ENCODE data around the gene EFCAB6.

Gene EFCAB6

GRCh38 chr22:43497956-43498855 is 313.9 kb downstream of the EFCAB6 start:
- no peak for DNase-seq

- DNase-seq = no peak
Measured at GRCh38 chr22:43493297-43493696, 318.8 kb downstream of the EFCAB6 start.

- DNase-seq = no peak
Measured at GRCh38 chr22:43491737-43492136, 320.4 kb downstream of the EFCAB6 start.

GRCh38 chr22:43491177-43491576 is 320.9 kb downstream of the EFCAB6 start:
- no peak for DNase-seq

- no peak for DNase-seq
Measured at GRCh38 chr22:43490311-43490710, 321.8 kb downstream of the EFCAB6 start.

- DNase-seq = no peak
Measured at GRCh38 chr22:43488937-43489336, 323.2 kb downstream of the EFCAB6 start.

- DNase-seq = no peak
Measured at GRCh38 chr22:43488031-43488866, 323.9 kb downstream of the EFCAB6 start.

- DNase-seq = no peak
Measured at GRCh38 chr22:43487311-43488030, 324.6 kb downstream of the EFCAB6 start.

GRCh38 chr22:43485502-43486089 is 326.5 kb downstream of the EFCAB6 start:
- DNase-seq = no peak

- no peak for DNase-seq
Measured at GRCh38 chr22:43484227-43484626, 327.9 kb downstream of the EFCAB6 start.

- DNase-seq = no peak
Measured at GRCh38 chr22:43483669-43484068, 328.4 kb downstream of the EFCAB6 start.

GRCh38 chr22:43483266-43483665 is 328.8 kb downstream of the EFCAB6 start:
- no peak for DNase-seq

- DNase-seq = no peak
Measured at GRCh38 chr22:43482318-43482625, 329.8 kb downstream of the EFCAB6 start.

GRCh38 chr22:43481568-43482317 is 330.4 kb downstream of the EFCAB6 start:
- DNase-seq = no peak

GRCh38 chr22:43479962-43480361 is 332.1 kb downstream of the EFCAB6 start:
- DNase-seq = no peak

GRCh38 chr22:43479301-43479950 is 332.7 kb downstream of the EFCAB6 start:
- DNase-seq = no peak

Measured in SIG-M5 (cell line).